MCF 10A (cell line): ENCODE data around the gene ROBO2. TPM values are rescaled to one million over a fixed set of nuclear protein-coding genes. Genes with fewer than 3 reads are reported as not detected.

Experiments used
- BruUV-seq: library from RNA; stranded (reverse); fragments of 400-500 nt; replicated peaks from 2 replicates; lab custom pipeline; 2021; lab: Mats Ljungman, UMichigan
- CTCF ChIA-PET: fragments of 300-600 bp; sonication (Branson Sonifier 250); formaldehyde crosslinking; extraction: SDS; loops from one replicate; lab custom pipeline; 2021; ENCODE audit warnings: antibody characterized with exemption, inconsistent platforms; lab: Yijun Ruan, JAX
- POLR2A ChIA-PET: fragments of 300-600, 350-650 bp; sonication (Branson Sonifier 250); formaldehyde crosslinking; extraction: SDS; loops from one replicate; lab custom pipeline; 2020; ENCODE audit warnings: antibody characterized with exemption, inconsistent platforms; lab: Yijun Ruan, JAX
- DNase-seq: peaks from one replicate; pipeline ENCODE4 v3.0.0-alpha.2; 2018; ENCODE audit not compliant: unreplicated experiment
- H3K27ac Mint-ChIP-seq: one replicate; pipeline ENCODE4 v1.8.0; 2022; ENCODE audit warnings: mild to moderate bottlenecking, low read depth, mixed read lengths; ENCODE audit not compliant: unreplicated experiment
- H3K27me3 Mint-ChIP-seq: one replicate; pipeline ENCODE4 v1.8.0; 2022; ENCODE audit warnings: mixed read lengths; ENCODE audit not compliant: insufficient read depth, unreplicated experiment
- H3K36me3 Mint-ChIP-seq: one replicate; pipeline ENCODE4 v1.8.0; 2022; ENCODE audit warnings: mild to moderate bottlenecking, moderate library complexity, mixed read lengths; ENCODE audit not compliant: insufficient read depth, unreplicated experiment
- H3K4me1 Mint-ChIP-seq: one replicate; pipeline ENCODE4 v1.8.0; 2022; ENCODE audit warnings: mixed read lengths; ENCODE audit not compliant: insufficient read depth, unreplicated experiment
- H3K4me3 Mint-ChIP-seq: one replicate; pipeline ENCODE4 v1.8.0; 2022; ENCODE audit warnings: mild to moderate bottlenecking, moderate library complexity, mixed read lengths; ENCODE audit not compliant: unreplicated experiment
- H3K9me3 Mint-ChIP-seq: one replicate; pipeline ENCODE4 v1.8.0; 2022; ENCODE audit warnings: mixed read lengths; ENCODE audit not compliant: unreplicated experiment
- CTCF ChIP-seq: fragments of 200-600 bp; IDR thresholded peaks from one replicate; pipeline ENCODE4 v1.8.0; 2022; ENCODE audit warnings: antibody characterized with exemption, mild to moderate bottlenecking; ENCODE audit not compliant: unreplicated experiment
- intact Hi-C: fragments of 100-400 bp; cut with micrococcal nuclease; formaldehyde crosslinking; loops from 2 replicates; pipeline ENCODE4 v1.14.1; 2022
- total RNA-seq: library from RNA; stranded (reverse); gene quantifications from 2 replicates; pipeline ENCODE4 v1.2.3, GENCODE V29; 2022

ROBO2 gene
- total RNA-seq, 1 experiment from 2014 or later: not detected

DNA sequence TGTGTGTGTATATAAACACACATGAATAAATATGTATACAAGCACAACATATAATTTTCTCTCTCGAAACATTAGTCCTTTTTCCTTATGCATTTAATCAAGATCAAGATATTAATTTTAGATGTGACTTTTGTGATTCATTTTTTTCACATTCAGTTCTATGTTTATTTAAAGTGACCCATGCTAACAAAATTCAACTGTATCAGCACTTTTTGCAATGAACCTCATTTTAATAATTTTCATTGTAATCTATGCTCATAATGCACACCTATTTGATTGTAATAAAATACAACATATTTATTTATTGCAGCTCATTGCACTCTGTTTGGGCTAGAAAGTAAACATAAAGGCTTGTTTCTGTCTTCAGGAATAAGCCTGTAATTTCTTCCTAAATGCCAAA is 586.3 kb downstream of the ROBO2 start:
- Mint-ChIP-seq H3K9me3 (no peaks in the 10 kb centered on the region), H3K27me3 (no peaks in the 10 kb centered on the region), H3K4me1 (no peaks in the 10 kb centered on the region), H3K27ac (no peak overlapping the region), H3K36me3 (no peaks in the 10 kb centered on the region), H3K4me3 (no peak overlapping the region)
- intact Hi-C loops: no loop called here
- ChIA-PET POLR2A (no interaction called here), CTCF (no interaction called here)
- no TSS peak for BruUV-seq
- no peak for TF ChIP-seq CTCF
- DNase-seq: no peak

- TF ChIP-seq CTCF: no peak
- Mint-ChIP-seq H3K4me3 (no peak overlapping the region), H3K9me3 (no peaks in the 10 kb centered on the region), H3K36me3 (no peaks in the 10 kb centered on the region), H3K27ac (no peak overlapping the region), H3K4me1 (peaks cover 5% of the 10 kb centered on the region), H3K27me3 (no peaks in the 10 kb centered on the region)
- ChIA-PET POLR2A (no interaction called here), CTCF (interaction anchor here (0.6 kb wide), 1 partner anchor 21 kb away, joined by 3 read pairs; no protein-coding TSS in a partner anchor)
- BruUV-seq: no TSS peak
- intact Hi-C loops: no loop called here
- DNase-seq: no peak
Observed at GRCh38 chr3:77648214-77648613, 608.3 kb downstream of the ROBO2 start.

DNA sequence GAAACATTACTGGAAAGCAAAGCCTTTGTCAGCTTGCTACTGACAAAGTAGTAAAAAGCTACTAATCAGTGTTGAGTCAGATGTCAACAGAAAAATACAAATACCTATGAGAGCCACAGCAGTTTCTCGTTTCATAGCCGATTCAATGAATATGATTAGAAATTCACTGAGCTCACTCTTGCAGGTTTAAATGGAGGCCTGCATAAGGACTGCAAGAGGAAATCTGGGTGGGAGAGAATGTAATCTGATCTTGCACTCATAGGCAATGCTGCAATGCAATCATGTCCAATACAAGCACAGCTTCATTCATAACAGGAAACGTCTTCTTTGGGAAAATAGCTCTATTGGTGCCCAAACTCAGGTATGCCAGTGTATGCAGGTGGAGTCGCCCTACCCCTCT is 608.8 kb downstream of the ROBO2 start:
- no peak for DNase-seq

GRCh38 chr3:77652624-77653023 is 612.7 kb downstream of the ROBO2 start:
- no peaks in the 10 kb centered on the region for H3K9me3 Mint-ChIP-seq
- intact Hi-C loops: no loop called here
- TF ChIP-seq CTCF: no peak
- BruUV-seq: no TSS peak
- CTCF ChIA-PET: interaction anchor here (0.9 kb wide), 1 partner anchor 332 kb away, joined by 4 read pairs; no protein-coding TSS in a partner anchor
- H3K4me1 Mint-ChIP-seq: peaks cover 5% of the 10 kb centered on the region
- H3K27ac Mint-ChIP-seq: no peak overlapping the region
- no peak for DNase-seq
- no peaks in the 10 kb centered on the region for H3K27me3 Mint-ChIP-seq
- H3K4me3 Mint-ChIP-seq: no peak overlapping the region
- POLR2A ChIA-PET: no interaction called here
- no peaks in the 10 kb centered on the region for H3K36me3 Mint-ChIP-seq

More for the DNA sequence above, 608.8 kb downstream of the ROBO2 start:
- H3K4me1 Mint-ChIP-seq: peaks cover 5% of the 10 kb centered on the region
- ChIA-PET POLR2A (no interaction called here), CTCF (interaction anchor here (0.6 kb wide), 1 partner anchor 22 kb away, joined by 3 read pairs; no protein-coding TSS in a partner anchor)
- intact Hi-C loops: no loop called here
- no peaks in the 10 kb centered on the region for H3K36me3 Mint-ChIP-seq
- H3K9me3 Mint-ChIP-seq: no peaks in the 10 kb centered on the region
- no TSS peak for BruUV-seq
- H3K4me3 Mint-ChIP-seq: no peak overlapping the region
- no peaks in the 10 kb centered on the region for H3K27me3 Mint-ChIP-seq
- TF ChIP-seq CTCF: no peak
- H3K27ac Mint-ChIP-seq: no peak overlapping the region
